ENCODE results near the gene HBS1L. TPM values are rescaled to one million over a fixed set of nuclear protein-coding genes. Genes with fewer than 3 reads are reported as not detected.

Gene HBS1L
- total RNA-seq, 1 donor from 2014 or later: 114 TPM

Other genes with a start within 250 kb of the HBS1L start
- 1.1 and 1.8 TPM in 2 replicates for gene ALDH8A1, start 104.7 kb downstream of the HBS1L start, total RNA-seq
- under 0.01 and 0.26 TPM in 2 replicates for gene MYB, start 126.5 kb upstream of the HBS1L start, total RNA-seq

Measured in bronchial epithelial cell (primary cell).